ENCODE data around the gene CNBD2. TPM values are rescaled to one million over a fixed set of nuclear protein-coding genes. Genes with fewer than 3 reads are reported as not detected.
"Not testable (repeated sequence)": the region's sequence is repeated elsewhere in the genome, so short reads cannot be mapped to it uniquely, and the experiment has no call there.

The CNBD2 gene
- total and polyA plus RNA-seq, 4 donors: 2.0 to 11.2 (median 4.6) TPM

GRCh38 chr20:36004045-36004444 lies 35.7 kb downstream of the CNBD2 start:
- DNase-seq (no peak), ATAC-seq (ENCODE audit: low FRiP score) (no peak)
- Histone ChIP-seq H3K4me1 (ENCODE audit: control insufficient read depth in 1 of 2, insufficient read depth in 2 of 2, low read length in 2 of 2) (peaks cover 0 to 2% of the 10 kb centered on the region in 2 donors), H3K4me3 (ENCODE audit: low read length in 2 of 2) (no peak overlapping the region), H3K27ac (ENCODE audit: low read depth in 1 of 2, low read length in 2 of 2) (no peak overlapping the region), H3K9me3 (ENCODE audit: control insufficient read depth, low read length) (no peaks in the 10 kb centered on the region), H3K36me3 (ENCODE audit: control insufficient read depth in 1 of 2, insufficient read depth in 2 of 2, low read length in 1 of 2) (no peaks in the 10 kb centered on the region), H3K27me3 (ENCODE audit: control insufficient read depth in 1 of 2, insufficient read depth in 2 of 2, low read length in 1 of 2) (no peaks in the 10 kb centered on the region)
- 81 to 88% methylated on average over 1 of the region's 1 CpG for WGBS, 2 donors
- intact Hi-C loops (cut with DNase I): no loop called here

GRCh38 chr20:36008461-36009035 lies 40.2 kb downstream of the CNBD2 start:
- Histone ChIP-seq H3K4me1 (ENCODE audit: control insufficient read depth in 1 of 2, insufficient read depth in 2 of 2, low read length in 2 of 2) (peaks cover 0 to 2% of the 10 kb centered on the region in 2 donors), H3K4me3 (ENCODE audit: low read length in 2 of 2) (no peak overlapping the region), H3K9me3 (ENCODE audit: control insufficient read depth, low read length) (no peaks in the 10 kb centered on the region), H3K36me3 (ENCODE audit: control insufficient read depth in 1 of 2, insufficient read depth in 2 of 2, low read length in 1 of 2) (no peaks in the 10 kb centered on the region), H3K27me3 (ENCODE audit: control insufficient read depth in 1 of 2, insufficient read depth in 2 of 2, low read length in 1 of 2) (no peaks in the 10 kb centered on the region), H3K27ac (ENCODE audit: low read depth in 1 of 2, low read length in 2 of 2) (no peak overlapping the region)
- intact Hi-C loops (cut with DNase I): no loop called here
- WGBS, 2 donors: 52 to 58% methylated on average over 4 of the region's 4 CpGs
- ATAC-seq (ENCODE audit: low FRiP score) (no peak), DNase-seq (no peak)

GRCh38 chr20:36010076-36010475 lies 41.7 kb downstream of the CNBD2 start:
- Histone ChIP-seq H3K9me3 (ENCODE audit: control insufficient read depth, low read length) (no peaks in the 10 kb centered on the region), H3K36me3 (ENCODE audit: control insufficient read depth in 1 of 2, insufficient read depth in 2 of 2, low read length in 1 of 2) (no peaks in the 10 kb centered on the region), H3K4me3 (ENCODE audit: low read length in 2 of 2) (no peak overlapping the region), H3K27ac (ENCODE audit: low read depth in 1 of 2, low read length in 2 of 2) (no peak overlapping the region), H3K4me1 (ENCODE audit: control insufficient read depth in 1 of 2, insufficient read depth in 2 of 2, low read length in 2 of 2) (peaks cover 0 to 2% of the 10 kb centered on the region in 2 donors), H3K27me3 (ENCODE audit: control insufficient read depth in 1 of 2, insufficient read depth in 2 of 2, low read length in 1 of 2) (no peaks in the 10 kb centered on the region)
- intact Hi-C loops (cut with DNase I): no loop called here
- DNase-seq (no peak), ATAC-seq (ENCODE audit: low FRiP score) (no peak)
- WGBS, 2 donors: 75 to 81% methylated on average over 4 of the region's 4 CpGs

- no peak for DNase-seq
Observed at GRCh38 chr20:36010825-36011224, 42.4 kb downstream of the CNBD2 start.

GRCh38 chr20:36015806-36016403 lies 47.5 kb downstream of the CNBD2 start:
- no peaks in the 10 kb centered on the region for H3K27me3 ChIP-seq (ENCODE audit: control insufficient read depth in 1 of 2, insufficient read depth in 2 of 2, low read length in 1 of 2)
- no peaks in the 10 kb centered on the region for H3K36me3 ChIP-seq (ENCODE audit: control insufficient read depth in 1 of 2, insufficient read depth in 2 of 2, low read length in 1 of 2)
- H3K9me3 ChIP-seq (ENCODE audit: control insufficient read depth, low read length): no peaks in the 10 kb centered on the region
- WGBS, 2 donors: 85 to 86% methylated on average over 1 of the region's 1 CpG
- ATAC-seq (ENCODE audit: low FRiP score) (no peak), DNase-seq (no peak)
- H3K4me3 ChIP-seq (ENCODE audit: low read length in 2 of 2): no peak overlapping the region
- H3K27ac ChIP-seq (ENCODE audit: low read depth in 1 of 2, low read length in 2 of 2): no peak overlapping the region
- intact Hi-C loops (cut with DNase I): no loop called here
- H3K4me1 ChIP-seq (ENCODE audit: control insufficient read depth in 1 of 2, insufficient read depth in 2 of 2, low read length in 2 of 2): peaks cover 0 to 2% of the 10 kb centered on the region in 2 donors

More at GRCh38 chr20:36010825-36011224, 42.4 kb downstream of the CNBD2 start:
- ATAC-seq (ENCODE audit: low FRiP score): no peak
- intact Hi-C loops (cut with DNase I): no loop called here
- Histone ChIP-seq H3K27me3 (ENCODE audit: control insufficient read depth in 1 of 2, insufficient read depth in 2 of 2, low read length in 1 of 2) (no peaks in the 10 kb centered on the region), H3K4me3 (ENCODE audit: low read length in 2 of 2) (no peak overlapping the region), H3K9me3 (ENCODE audit: control insufficient read depth, low read length) (no peaks in the 10 kb centered on the region), H3K4me1 (ENCODE audit: control insufficient read depth in 1 of 2, insufficient read depth in 2 of 2, low read length in 2 of 2) (peaks cover 0 to 2% of the 10 kb centered on the region in 2 donors), H3K27ac (ENCODE audit: low read depth in 1 of 2, low read length in 2 of 2) (no peak overlapping the region), H3K36me3 (ENCODE audit: control insufficient read depth in 1 of 2, insufficient read depth in 2 of 2, low read length in 1 of 2) (no peaks in the 10 kb centered on the region)
- WGBS, 2 donors: 82 to 84% methylated on average over 4 of the region's 4 CpGs

GRCh38 chr20:36017048-36017951 lies 48.9 kb downstream of the CNBD2 start:
- WGBS, 2 donors: 41 to 50% methylated on average over 11 of the region's 11 CpGs
- Histone ChIP-seq H3K4me3 (ENCODE audit: low read length in 2 of 2) (no peak overlapping the region), H3K27me3 (ENCODE audit: control insufficient read depth in 1 of 2, insufficient read depth in 2 of 2, low read length in 1 of 2) (no peaks in the 10 kb centered on the region), H3K9me3 (ENCODE audit: control insufficient read depth, low read length) (no peaks in the 10 kb centered on the region), H3K4me1 (ENCODE audit: control insufficient read depth in 1 of 2, insufficient read depth in 2 of 2, low read length in 2 of 2) (peaks cover 0 to 2% of the 10 kb centered on the region in 2 donors), H3K27ac (ENCODE audit: low read depth in 1 of 2, low read length in 2 of 2) (peak overlapping the region in 1 of 2 donors; percentile 76), H3K36me3 (ENCODE audit: control insufficient read depth in 1 of 2, insufficient read depth in 2 of 2, low read length in 1 of 2) (no peaks in the 10 kb centered on the region)
- ATAC-seq (ENCODE audit: low FRiP score): peak; percentile 33
- intact Hi-C loops (cut with DNase I): no loop called here
- no peak for DNase-seq

GRCh38 chr20:36018208-36018988 lies 50.0 kb downstream of the CNBD2 start:
- ATAC-seq (ENCODE audit: low FRiP score) (no peak), DNase-seq (no peak)
- peaks cover 0 to 2% of the 10 kb centered on the region in 2 donors for H3K4me1 ChIP-seq (ENCODE audit: control insufficient read depth in 1 of 2, insufficient read depth in 2 of 2, low read length in 2 of 2)
- H3K4me3 ChIP-seq (ENCODE audit: low read length in 2 of 2): no peak overlapping the region
- no peaks in the 10 kb centered on the region for H3K36me3 ChIP-seq (ENCODE audit: control insufficient read depth in 1 of 2, insufficient read depth in 2 of 2, low read length in 1 of 2)
- peak overlapping the region in 1 of 2 donors; percentile 39 for H3K27ac ChIP-seq (ENCODE audit: low read depth in 1 of 2, low read length in 2 of 2)
- no peaks in the 10 kb centered on the region for H3K27me3 ChIP-seq (ENCODE audit: control insufficient read depth in 1 of 2, insufficient read depth in 2 of 2, low read length in 1 of 2)
- H3K9me3 ChIP-seq (ENCODE audit: control insufficient read depth, low read length): no peaks in the 10 kb centered on the region
- intact Hi-C loops (cut with DNase I): no loop called here
- WGBS, 2 donors: 89 to 91% methylated on average over 7 of the region's 7 CpGs

GRCh38 chr20:36026131-36026530 lies 57.7 kb downstream of the CNBD2 start:
- H3K27me3 ChIP-seq (ENCODE audit: control insufficient read depth in 1 of 2, insufficient read depth in 2 of 2, low read length in 1 of 2); H3K9me3 ChIP-seq (ENCODE audit: control insufficient read depth, low read length); DNase-seq; ATAC-seq (ENCODE audit: low FRiP score); intact Hi-C loops (cut with DNase I); H3K36me3 ChIP-seq (ENCODE audit: control insufficient read depth in 1 of 2, insufficient read depth in 2 of 2, low read length in 1 of 2); H3K4me1 ChIP-seq (ENCODE audit: control insufficient read depth in 1 of 2, insufficient read depth in 2 of 2, low read length in 2 of 2); H3K4me3 ChIP-seq (ENCODE audit: low read length in 2 of 2); H3K27ac ChIP-seq (ENCODE audit: low read depth in 1 of 2, low read length in 2 of 2): not testable (repeated sequence)
- WGBS, 2 donors: 82 to 87% methylated on average over 7 of the region's 7 CpGs
